Karpas-422 (cell line): ENCODE measurements around the gene FPGS. TPM values are rescaled to one million over a fixed set of nuclear protein-coding genes. Genes with fewer than 3 reads are reported as not detected.

Experiments
- DNase-seq: peaks from one replicate; pipeline ENCODE4 v3.0.0-alpha.2; 2015
- H2AFZ ChIP-seq: fragments of 200-600 bp; sonication (generic); 2 replicates; pipeline ENCODE4 v1.6.1; 2014; ENCODE audit warnings: antibody characterized with exemption, low read length, mixed read lengths
- H3K27ac ChIP-seq: fragments of 200-600 bp; sonication (generic); 2 replicates; pipeline ENCODE4 v1.5.1; 2014; ENCODE audit warnings: mild to moderate bottlenecking, low read length, moderate library complexity
- H3K27me3 ChIP-seq: fragments of 200-600 bp; sonication (generic); 2 replicates; pipeline ENCODE4 v1.6.1; 2014; ENCODE audit warnings: low read length, mixed read lengths
- H3K36me3 ChIP-seq: fragments of 200-600 bp; sonication (generic); 2 replicates; pipeline ENCODE4 v1.6.1; 2014; ENCODE audit warnings: low read length, mixed read lengths; ENCODE audit not compliant: insufficient read depth
- H3K4me1 ChIP-seq: fragments of 200-600 bp; sonication (generic); 2 replicates; pipeline ENCODE4 v1.6.1; 2014; ENCODE audit warnings: mild to moderate bottlenecking, low read length, mixed read lengths
- H3K4me2 ChIP-seq: fragments of 200-600 bp; sonication (generic); 2 replicates; pipeline ENCODE4 v1.6.1; 2014; ENCODE audit warnings: low read length, low read depth, mild to moderate bottlenecking; ENCODE audit not compliant: poor library complexity, severe bottlenecking
- H3K4me3 ChIP-seq: fragments of 200-600 bp; sonication (generic); 2 replicates; pipeline ENCODE4 v1.5.1; 2014; ENCODE audit warnings: mild to moderate bottlenecking, antibody characterized with exemption, low read length, mixed read lengths
- H3K79me2 ChIP-seq: fragments of 200-600 bp; sonication (generic); 2 replicates; pipeline ENCODE4 v1.6.1; 2014; ENCODE audit warnings: mild to moderate bottlenecking, low read length, mixed read lengths
- H3K9ac ChIP-seq: fragments of 200-600 bp; sonication (generic); 2 replicates; pipeline ENCODE4 v1.6.0; 2014; ENCODE audit warnings: low read length
- H3K9me2 ChIP-seq: fragments of 200-600 bp; sonication (generic), shearing (Covaris generic); replicated peaks from 2 replicates; pipeline ENCODE4 v1.6.0; 2014; ENCODE audit warnings: mild to moderate bottlenecking, low read length, moderate library complexity; ENCODE audit not compliant: insufficient read depth
- H3K9me3 ChIP-seq: fragments of 300-700, 200-600 bp; sonication (generic); 2 replicates; pipeline ENCODE4 v1.6.1; 2014; ENCODE audit warnings: low read length, mixed read lengths
- H4K20me1 ChIP-seq: fragments of 200-600 bp; sonication (generic); 2 replicates; pipeline ENCODE4 v1.6.1; 2014; ENCODE audit warnings: mild to moderate bottlenecking, antibody characterized with exemption, low read length, low read depth; ENCODE audit not compliant: insufficient read depth
- total RNA-seq: library from RNA; depleted of rRNA; stranded (reverse); fragments of >200 nt; shearing (Covaris generic); gene quantifications from 2 replicates; pipeline ENCODE4 v1.2.3, GENCODE V29; 2014; ENCODE audit warnings: low replicate concordance

The FPGS gene
- total RNA-seq, 1 experiment from 2014 or later: 41.9 TPM

DNA sequence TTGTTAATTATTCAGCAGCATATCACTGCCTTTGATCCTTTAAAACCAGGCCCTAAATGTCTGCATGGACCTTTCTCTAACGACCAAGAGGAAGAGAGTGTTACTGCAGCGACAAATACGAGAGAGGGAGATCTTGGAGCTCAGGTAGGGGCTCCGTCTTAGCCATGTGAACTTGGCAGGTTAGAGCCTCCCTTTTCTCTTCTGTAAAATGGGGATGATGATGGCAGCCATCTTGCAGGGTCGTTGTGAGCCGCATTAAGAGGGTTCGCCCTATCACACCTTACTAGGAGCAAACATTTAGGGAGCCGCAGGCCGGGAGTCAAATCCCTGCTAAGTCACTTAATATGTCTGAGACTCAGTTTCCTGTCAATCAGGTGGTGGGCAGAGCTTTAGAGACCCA is 50.1 kb downstream of the FPGS start:
- no peak overlapping the region for H3K9ac ChIP-seq
- H3K4me2 ChIP-seq: no peak overlapping the region
- no peaks in the 10 kb centered on the region for H4K20me1 ChIP-seq
- no peak for DNase-seq
- H3K27ac ChIP-seq: no peak overlapping the region
- no peaks in the 10 kb centered on the region; the same call in 1 of the 2 replicates for H3K27me3 ChIP-seq
- no peaks in the 10 kb centered on the region for H3K9me2 ChIP-seq
- H3K9me3 ChIP-seq: peaks cover 9% of the 10 kb centered on the region
- no peak overlapping the region for H3K4me3 ChIP-seq
- H3K36me3 ChIP-seq: peaks cover 3% of the 10 kb centered on the region; the same call in 1 of the 2 replicates
- H3K79me2 ChIP-seq: no peaks in the 10 kb centered on the region
- H2AFZ ChIP-seq: no peak overlapping the region
- no peaks in the 10 kb centered on the region for H3K4me1 ChIP-seq

DNA sequence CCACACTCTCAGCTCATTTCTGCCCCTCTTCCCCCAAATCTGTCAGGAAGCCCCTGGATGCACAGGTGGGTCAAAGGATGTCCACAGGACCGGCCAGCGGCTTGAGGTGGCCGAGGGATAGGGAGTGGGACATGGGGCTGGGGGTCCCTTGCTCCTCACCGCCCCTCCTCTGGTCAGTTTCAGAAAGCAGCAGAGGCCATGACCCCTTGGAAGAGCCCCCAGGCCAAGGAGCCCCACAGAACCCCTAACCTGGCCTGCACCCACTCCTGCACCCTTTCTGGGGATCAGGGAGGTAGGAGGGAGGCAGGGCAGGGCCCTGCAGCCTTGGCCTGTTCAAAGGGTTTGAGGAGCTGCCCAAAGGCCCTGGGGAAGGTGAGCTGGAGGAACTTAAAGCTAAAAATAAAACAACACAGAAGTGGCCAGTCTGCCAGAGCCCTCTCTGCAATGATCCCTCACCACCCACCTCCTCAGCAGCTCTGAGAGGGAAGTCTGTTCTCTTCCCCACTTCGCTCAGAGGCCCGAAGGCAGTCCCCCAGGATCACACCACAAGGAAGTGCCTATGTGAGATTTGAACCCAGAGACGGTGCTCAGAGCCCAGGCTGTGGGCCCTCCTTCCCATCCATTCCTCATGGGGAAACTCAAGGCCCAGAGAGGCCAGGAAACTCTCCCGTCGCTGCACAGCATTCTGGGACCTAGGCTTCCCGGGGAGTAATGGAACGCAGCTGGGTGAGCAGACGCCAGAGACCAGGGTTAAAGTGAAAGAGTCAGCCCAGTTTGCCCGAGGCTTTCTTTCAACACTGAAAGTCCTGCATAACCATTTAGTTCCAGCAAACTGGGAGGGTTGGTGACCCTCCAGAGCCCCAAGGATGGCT is 50.9 kb downstream of the FPGS start:
- no peaks in the 10 kb centered on the region for H3K4me1 ChIP-seq
- no peak overlapping the region for H2AFZ ChIP-seq
- H3K79me2 ChIP-seq: no peaks in the 10 kb centered on the region
- H4K20me1 ChIP-seq: no peaks in the 10 kb centered on the region
- H3K36me3 ChIP-seq: peaks cover 3% of the 10 kb centered on the region; the same call in 1 of the 2 replicates
- H3K9me2 ChIP-seq: no peaks in the 10 kb centered on the region
- H3K4me2 ChIP-seq: no peak overlapping the region
- H3K4me3 ChIP-seq: no peak overlapping the region
- DNase-seq: no peak
- no peak overlapping the region for H3K27ac ChIP-seq
- H3K9me3 ChIP-seq: peaks cover 9% of the 10 kb centered on the region
- no peak overlapping the region for H3K9ac ChIP-seq
- no peaks in the 10 kb centered on the region; the same call in 1 of the 2 replicates for H3K27me3 ChIP-seq

DNA sequence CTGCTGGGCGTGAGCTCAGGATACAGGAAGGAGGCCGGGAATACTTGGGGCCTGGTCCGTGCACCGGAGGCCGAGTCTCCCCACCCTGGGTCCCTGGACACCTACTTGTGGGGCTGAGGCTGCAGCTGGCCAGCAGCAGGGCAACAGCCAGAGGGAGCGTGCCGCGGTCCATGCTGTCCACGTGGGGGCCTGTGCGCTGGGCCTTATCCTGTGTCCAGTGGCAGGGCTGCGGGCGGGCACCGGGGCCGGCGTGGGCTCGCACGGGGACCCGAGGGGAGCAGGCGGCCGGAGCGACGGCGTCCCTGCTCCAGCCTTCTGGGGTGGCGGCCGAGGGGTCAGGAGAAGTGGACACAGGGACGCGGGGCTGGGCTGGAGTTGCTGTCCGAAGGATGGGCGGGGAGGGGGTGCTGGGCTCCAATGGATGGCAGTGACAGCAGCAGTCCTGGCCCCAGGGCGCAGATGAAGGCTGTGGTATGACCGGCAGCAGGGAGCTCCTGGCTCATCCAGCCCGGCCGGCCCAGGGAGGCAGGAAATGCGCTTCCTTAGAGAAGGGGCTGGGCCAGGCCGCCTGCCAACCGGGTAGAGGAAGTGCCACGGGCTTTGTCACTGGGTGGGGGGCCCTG is 51.6 kb downstream of the FPGS start, which contains the start of gene ENG:
TSS of gene ENG (minus strand) at position 475 of the 623 bp plus-strand sequence. CDS start at position 172, 303 bp downstream.
- DNase-seq: no peak
- H3K27me3 ChIP-seq: no peaks in the 10 kb centered on the region; the same call in 1 of the 2 replicates
- peaks cover 7% of the 10 kb centered on the region for H3K9me3 ChIP-seq
- H3K9me2 ChIP-seq: no peaks in the 10 kb centered on the region
- H3K4me1 ChIP-seq: no peaks in the 10 kb centered on the region
- peaks cover 2% of the 10 kb centered on the region; the same call in 1 of the 2 replicates for H3K36me3 ChIP-seq
- no peak within 1 kb of the TSS for H2AFZ ChIP-seq
- H3K27ac ChIP-seq: no peak within 1 kb of the TSS
- no peaks in the 10 kb centered on the region for H3K79me2 ChIP-seq
- H3K4me3 ChIP-seq: no peak within 1 kb of the TSS
- no peaks in the 10 kb centered on the region for H4K20me1 ChIP-seq
- H3K9ac ChIP-seq: no peak within 1 kb of the TSS
- no peak within 1 kb of the TSS for H3K4me2 ChIP-seq

DNA sequence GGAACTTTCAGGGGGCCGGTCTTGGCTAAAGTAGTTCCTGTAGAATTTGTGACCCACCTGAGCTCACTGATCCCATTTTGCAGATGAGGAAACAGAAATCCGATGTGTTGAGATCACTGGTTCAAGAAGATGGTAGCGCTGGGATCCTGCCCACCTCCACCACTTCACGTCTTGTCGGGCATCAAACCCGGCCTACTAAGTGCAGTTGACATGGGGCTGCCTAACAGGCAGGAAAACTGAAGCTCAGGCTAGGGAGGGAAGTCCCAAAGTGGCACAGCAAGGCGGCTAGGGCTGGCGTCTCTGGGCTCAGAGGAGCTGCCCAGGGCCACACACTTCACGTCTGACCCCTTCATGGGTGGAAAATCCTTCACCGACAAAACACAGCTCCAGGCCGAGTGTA is 52.3 kb downstream of the FPGS start:
- H3K4me2 ChIP-seq: no peak overlapping the region
- no peaks in the 10 kb centered on the region for H3K79me2 ChIP-seq
- no peaks in the 10 kb centered on the region for H4K20me1 ChIP-seq
- no peak for DNase-seq
- H3K27ac ChIP-seq: no peak overlapping the region
- H3K9me2 ChIP-seq: no peaks in the 10 kb centered on the region
- H3K4me1 ChIP-seq: no peaks in the 10 kb centered on the region
- H3K9me3 ChIP-seq: peaks cover under 1% of the 10 kb centered on the region; the same call in 1 of the 2 replicates
- H3K36me3 ChIP-seq: no peaks in the 10 kb centered on the region
- no peak overlapping the region for H3K4me3 ChIP-seq
- H3K9ac ChIP-seq: no peak overlapping the region
- no peaks in the 10 kb centered on the region for H3K27me3 ChIP-seq
- no peak overlapping the region for H2AFZ ChIP-seq

DNA sequence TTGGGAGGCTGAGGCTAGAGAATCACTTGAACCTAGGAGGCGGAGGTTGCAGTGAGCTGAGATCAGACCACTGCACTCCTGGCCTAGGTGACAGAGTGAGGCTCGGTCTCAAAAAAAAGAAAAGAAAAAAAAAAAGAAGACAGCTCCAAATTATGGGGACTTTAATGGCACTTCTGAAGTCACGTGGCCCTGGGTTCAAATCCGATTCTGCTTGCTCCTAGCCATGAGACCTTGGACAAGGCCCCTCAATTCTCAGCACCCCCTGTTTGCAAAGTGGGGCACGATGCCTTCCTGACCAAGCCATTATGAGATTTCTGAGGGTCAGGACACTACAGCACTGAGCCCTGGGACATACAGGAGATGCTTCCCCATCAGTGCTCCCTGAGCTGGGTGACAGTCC is 52.8 kb downstream of the FPGS start:
- no peak overlapping the region for H3K9ac ChIP-seq
- no peak overlapping the region for H3K4me3 ChIP-seq
- H3K27ac ChIP-seq: no peak overlapping the region
- no peak overlapping the region for H2AFZ ChIP-seq
- no peaks in the 10 kb centered on the region for H3K9me2 ChIP-seq
- no peak overlapping the region for H3K4me2 ChIP-seq
- no peaks in the 10 kb centered on the region for H3K9me3 ChIP-seq
- H3K36me3 ChIP-seq: no peaks in the 10 kb centered on the region
- no peaks in the 10 kb centered on the region for H3K27me3 ChIP-seq
- DNase-seq: no peak
- H4K20me1 ChIP-seq: no peaks in the 10 kb centered on the region
- H3K79me2 ChIP-seq: no peaks in the 10 kb centered on the region
- no peaks in the 10 kb centered on the region for H3K4me1 ChIP-seq

DNA sequence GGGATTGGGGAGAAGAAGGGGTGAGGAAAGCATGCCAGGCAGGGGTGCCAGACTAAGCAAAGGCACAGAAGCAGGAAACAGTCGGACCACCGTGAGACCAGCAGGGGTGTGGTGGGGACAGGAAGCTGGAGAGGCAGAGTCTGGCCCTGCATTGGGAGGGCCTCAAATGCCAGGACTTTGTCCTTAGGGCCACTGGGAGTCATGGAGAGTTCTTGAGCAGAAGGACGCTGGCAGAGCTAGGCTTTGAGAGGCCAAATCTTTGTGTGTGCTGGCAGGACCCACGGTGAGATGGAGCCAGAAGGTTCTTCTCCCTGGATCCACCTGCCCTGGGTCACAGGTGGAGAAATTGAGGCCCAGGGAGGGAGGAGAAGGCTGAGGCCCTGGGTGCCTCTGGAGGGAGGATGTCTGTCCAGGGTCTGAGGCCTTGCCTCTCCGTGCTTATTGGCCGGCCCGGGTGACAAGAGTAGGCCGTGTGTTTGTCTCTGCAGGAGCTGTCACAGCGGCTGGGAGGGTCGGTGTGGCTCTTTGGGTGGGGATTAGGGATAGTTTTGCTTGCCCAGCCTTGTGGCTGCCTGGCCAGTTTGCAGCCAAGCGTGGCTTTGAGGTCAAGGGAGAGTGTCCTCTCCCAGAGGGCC is 53.5 kb downstream of the FPGS start:
- H4K20me1 ChIP-seq: no peaks in the 10 kb centered on the region
- H3K79me2 ChIP-seq: no peaks in the 10 kb centered on the region
- no peak for DNase-seq
- no peak overlapping the region for H3K4me3 ChIP-seq
- H2AFZ ChIP-seq: no peak overlapping the region
- H3K4me2 ChIP-seq: no peak overlapping the region
- H3K9ac ChIP-seq: no peak overlapping the region
- no peaks in the 10 kb centered on the region for H3K9me3 ChIP-seq
- no peaks in the 10 kb centered on the region for H3K9me2 ChIP-seq
- H3K27ac ChIP-seq: no peak overlapping the region
- H3K4me1 ChIP-seq: no peaks in the 10 kb centered on the region
- H3K36me3 ChIP-seq: no peaks in the 10 kb centered on the region
- no peaks in the 10 kb centered on the region for H3K27me3 ChIP-seq

DNA sequence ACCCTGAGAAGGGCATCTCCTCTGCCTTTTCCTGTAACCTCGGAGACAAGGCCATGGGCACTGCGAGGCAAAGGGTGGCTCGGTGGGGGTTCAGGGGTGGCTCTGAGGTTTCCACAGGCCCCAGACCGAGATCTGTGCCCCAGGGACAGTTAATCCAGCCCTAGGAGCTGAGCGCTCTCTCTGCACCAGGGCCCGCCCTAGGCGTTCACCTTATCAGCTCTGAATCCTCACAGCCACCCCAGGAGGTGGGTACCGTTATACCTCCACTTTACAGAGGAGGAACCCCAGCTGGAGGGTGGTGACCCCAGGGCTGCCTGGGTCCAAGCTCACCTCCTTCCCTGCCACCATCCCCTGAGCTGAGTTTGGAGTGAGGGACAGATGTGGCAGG is 54.0 kb downstream of the FPGS start:
- DNase-seq: no peak
- no peak overlapping the region for H2AFZ ChIP-seq
- no peak overlapping the region for H3K4me3 ChIP-seq
- H3K4me1 ChIP-seq: no peaks in the 10 kb centered on the region
- no peaks in the 10 kb centered on the region for H4K20me1 ChIP-seq
- no peaks in the 10 kb centered on the region for H3K79me2 ChIP-seq
- H3K9me3 ChIP-seq: no peaks in the 10 kb centered on the region
- no peaks in the 10 kb centered on the region for H3K9me2 ChIP-seq
- no peaks in the 10 kb centered on the region for H3K27me3 ChIP-seq
- no peak overlapping the region for H3K4me2 ChIP-seq
- H3K27ac ChIP-seq: no peak overlapping the region
- no peak overlapping the region for H3K9ac ChIP-seq
- H3K36me3 ChIP-seq: no peaks in the 10 kb centered on the region

DNA sequence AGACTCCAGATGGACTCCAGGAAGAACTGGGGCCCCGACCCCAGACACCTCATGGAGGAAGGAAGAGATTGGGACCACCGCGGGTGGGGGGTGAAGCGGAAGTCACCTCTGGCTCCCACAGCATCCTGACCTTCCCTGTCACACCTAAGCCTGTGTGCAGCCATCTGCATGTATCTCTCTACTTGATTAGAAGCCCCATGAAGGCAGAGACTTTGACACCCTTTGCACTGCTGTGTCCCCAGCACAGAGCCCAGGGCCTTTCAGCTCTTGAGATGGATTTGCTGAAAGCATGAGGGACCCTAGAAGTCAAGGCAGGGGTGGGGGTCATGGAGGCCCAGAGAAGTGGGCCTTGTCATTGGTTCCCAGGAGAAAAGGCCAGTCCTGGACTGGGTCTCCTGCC is 54.6 kb downstream of the FPGS start:
- Histone ChIP-seq H3K36me3 (no peaks in the 10 kb centered on the region), H3K4me1 (no peaks in the 10 kb centered on the region), H3K4me3 (no peak overlapping the region), H3K27ac (no peak overlapping the region), H3K9me2 (no peaks in the 10 kb centered on the region), H2AFZ (no peak overlapping the region), H3K27me3 (no peaks in the 10 kb centered on the region), H3K4me2 (no peak overlapping the region), H3K79me2 (no peaks in the 10 kb centered on the region), H4K20me1 (no peaks in the 10 kb centered on the region), H3K9me3 (no peaks in the 10 kb centered on the region), H3K9ac (no peak overlapping the region)
- DNase-seq: no peak
